ENCODE data around the gene RTN4RL1.

Gene RTN4RL1

GRCh38 chr17:1919201-1919600 is 105.9 kb downstream of the RTN4RL1 start:
- no peak overlapping the region for H3K27ac ChIP-seq
- no peak for TF ChIP-seq CTCF (conservative IDR thresholded peaks at IDR 0.05)

GRCh38 chr17:1918346-1919162 is 106.6 kb downstream of the RTN4RL1 start:
- no peak overlapping the region for H3K27ac ChIP-seq
- no peak for TF ChIP-seq CTCF (conservative IDR thresholded peaks at IDR 0.05)

- H3K27ac ChIP-seq: no peak overlapping the region
- TF ChIP-seq CTCF (conservative IDR thresholded peaks at IDR 0.05): no peak
Observed at GRCh38 chr17:1916963-1917715, 108.0 kb downstream of the RTN4RL1 start.

- TF ChIP-seq CTCF (conservative IDR thresholded peaks at IDR 0.05): no peak
- no peak overlapping the region for H3K27ac ChIP-seq
Observed at GRCh38 chr17:1916316-1916715, 108.8 kb downstream of the RTN4RL1 start.

- no peak for TF ChIP-seq CTCF (conservative IDR thresholded peaks at IDR 0.05)
Observed at GRCh38 chr17:1915889-1916288, 109.2 kb downstream of the RTN4RL1 start.

GRCh38 chr17:1914661-1915083 is 110.5 kb downstream of the RTN4RL1 start:
- H3K27ac ChIP-seq: no peak overlapping the region
- no peak for TF ChIP-seq CTCF (conservative IDR thresholded peaks at IDR 0.05)

More at GRCh38 chr17:1915889-1916288, 109.2 kb downstream of the RTN4RL1 start:
- H3K27ac ChIP-seq: no peak overlapping the region

GRCh38 chr17:1913702-1914101 is 111.4 kb downstream of the RTN4RL1 start:
- TF ChIP-seq CTCF (conservative IDR thresholded peaks at IDR 0.05): no peak

More at GRCh38 chr17:1913702-1914101, 111.4 kb downstream of the RTN4RL1 start:
- H3K27ac ChIP-seq: no peak overlapping the region

Data from VCaP (cell line).